NCI-H2107 (cell line): ENCODE measurements around the gene JMJD6.
"Not testable (repeated sequence)": the region's sequence is repeated elsewhere in the genome, so short reads cannot be mapped to it uniquely, and the experiment has no call there.

Source experiments
- DNase-seq: peaks from one replicate; lab custom pipeline; 2025; lab: John Stamatoyannopoulos, UW

Gene JMJD6

DNA sequence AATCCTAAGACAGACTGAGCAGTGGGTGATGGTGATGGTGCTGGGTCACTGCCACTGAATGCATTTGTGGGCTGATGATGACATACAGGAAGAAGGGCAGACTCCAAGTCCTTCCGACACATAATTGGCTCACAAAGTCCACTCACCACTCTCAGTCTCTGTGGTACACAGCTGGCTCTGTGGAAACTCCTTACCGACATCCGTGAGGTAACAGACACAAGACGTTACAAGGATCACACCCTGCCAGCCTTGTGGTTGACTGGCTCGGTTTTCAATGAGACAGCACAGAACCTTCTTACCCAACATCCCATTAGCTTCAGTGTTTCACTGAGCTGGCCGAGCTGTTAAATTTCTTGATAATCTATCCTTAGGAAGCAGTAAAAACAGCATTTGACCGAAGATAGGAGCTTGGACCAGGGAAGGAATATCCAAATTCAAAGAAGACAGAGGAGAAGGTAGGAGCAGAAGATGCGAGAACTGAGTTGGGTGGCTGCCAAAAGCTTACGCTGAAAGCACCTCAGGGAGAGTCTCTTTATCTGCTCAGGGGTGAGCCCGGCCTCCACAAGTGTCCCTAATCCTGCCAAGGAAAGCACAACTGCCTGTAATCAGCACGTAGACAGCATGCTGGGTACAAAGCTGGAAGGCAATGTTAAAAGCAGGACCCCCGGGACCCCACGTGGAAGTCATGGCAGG is 10.1 kb downstream of the JMJD6 start:
- no peak for DNase-seq

- DNase-seq, result no peak
These were observed 10.9 kb downstream of the JMJD6 start for GRCh38 chr17:76715496-76715830.

DNA sequence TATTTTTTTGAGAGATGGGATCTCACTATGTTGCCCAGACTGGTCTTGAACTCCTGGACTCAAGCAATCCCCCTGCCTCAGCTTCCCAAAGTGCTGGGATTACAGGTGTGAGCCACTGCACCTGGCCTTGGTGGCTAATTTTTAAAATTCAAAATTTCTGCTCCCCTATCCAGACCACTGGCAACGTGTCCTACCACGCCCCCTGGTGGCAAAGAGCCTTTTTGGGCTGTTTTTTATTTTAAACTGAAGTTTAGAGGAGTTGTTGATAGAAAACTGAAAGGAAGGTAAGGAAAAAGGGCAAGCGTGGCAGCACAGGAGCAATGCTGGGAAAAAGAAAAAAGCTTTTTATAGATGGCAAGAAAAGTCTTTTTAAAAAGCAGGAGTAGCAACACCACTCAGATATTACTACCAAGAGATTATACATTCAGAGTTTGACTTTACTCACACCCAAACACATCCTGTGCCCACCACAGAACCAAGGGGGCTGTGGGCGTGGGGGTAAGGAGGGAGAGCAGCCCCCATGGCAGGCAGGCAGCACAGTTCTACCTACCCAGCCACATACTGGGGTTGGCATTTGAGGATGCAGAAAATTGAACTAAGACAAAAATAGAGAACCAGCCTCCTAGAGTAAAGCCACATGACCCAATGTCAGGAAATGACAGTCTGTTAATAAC is 11.4 kb downstream of the JMJD6 start:
- no peak for DNase-seq

DNA sequence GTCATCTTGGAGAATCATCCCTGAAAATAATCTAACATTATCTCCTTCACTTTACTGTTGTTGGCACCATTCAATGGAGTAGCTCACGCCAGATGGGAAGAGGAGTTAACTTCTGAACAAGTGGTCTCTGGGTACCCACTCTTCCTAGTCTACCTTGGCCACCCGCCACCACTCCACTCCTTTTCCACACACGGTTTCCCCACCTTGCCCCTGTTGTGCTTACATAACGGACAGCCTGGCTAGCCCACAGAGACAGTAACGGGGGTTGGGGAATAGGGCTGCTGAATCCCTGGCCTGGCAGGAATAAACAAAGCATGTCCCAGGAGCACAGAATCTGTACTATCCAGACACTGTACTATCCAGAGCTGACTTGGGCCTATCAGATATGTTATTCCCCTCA is 12.1 kb downstream of the JMJD6 start:
- no peak for DNase-seq

GRCh38 chr17:76713765-76714164 is 12.6 kb downstream of the JMJD6 start:
- DNase-seq, result no peak

GRCh38 chr17:76712321-76712720 is 14.1 kb downstream of the JMJD6 start:
- DNase-seq, result not testable (repeated sequence)

- DNase-seq, result no peak
These were observed 15.4 kb downstream of the JMJD6 start, which contains the start of gene MXRA7 for GRCh38 chr17:76710863-76711611. MXRA7 (minus strand) TSS chr17:76710965; CDS start chr17:76710946, 19 bp downstream.

DNA sequence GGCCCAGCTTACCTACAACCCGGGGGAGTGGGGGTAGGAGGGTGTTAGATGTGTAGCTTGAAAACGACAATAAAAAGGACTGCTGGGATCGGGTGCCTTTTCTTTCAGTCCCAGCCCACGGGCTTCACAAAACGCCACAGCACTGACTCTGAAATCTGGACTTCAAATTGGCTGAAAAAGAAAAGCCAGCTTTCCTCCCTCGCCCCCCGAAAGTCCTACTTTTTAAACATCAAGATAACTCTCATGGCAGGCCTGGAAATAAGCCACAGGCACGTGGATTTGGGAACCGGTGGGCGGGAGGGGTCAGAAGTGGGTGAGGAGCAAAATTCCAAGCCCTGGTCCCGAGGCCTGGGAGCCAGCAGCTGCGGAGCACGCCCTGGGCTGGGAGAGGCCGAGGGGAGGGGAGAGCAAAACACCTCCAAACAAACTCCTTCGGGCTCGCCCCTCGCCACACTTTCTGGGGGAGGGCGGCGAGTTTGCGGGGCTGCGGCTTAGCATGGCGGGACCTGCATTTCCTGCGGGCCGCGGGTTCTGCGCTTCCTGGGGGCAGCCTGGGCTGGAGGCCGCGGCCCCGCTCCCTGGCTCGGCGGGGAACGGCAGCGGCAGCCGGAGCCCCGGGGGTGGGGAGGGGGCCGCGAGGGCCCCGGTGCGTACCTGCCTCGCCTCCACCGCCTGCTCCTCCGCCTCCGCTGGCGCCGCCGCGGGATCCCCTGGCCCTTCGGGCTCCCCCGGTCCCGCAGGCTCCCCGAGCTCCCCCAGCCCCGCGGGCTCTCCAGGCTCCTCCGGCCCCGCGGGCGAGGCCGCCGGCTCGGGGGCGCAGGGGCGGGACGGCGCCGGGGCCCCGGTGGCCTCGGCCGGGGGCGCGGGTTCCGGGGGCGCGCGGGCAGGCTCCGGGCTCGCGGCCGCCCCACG is 16.2 kb downstream of the JMJD6 start:
- DNase-seq, result not testable (repeated sequence)

DNA sequence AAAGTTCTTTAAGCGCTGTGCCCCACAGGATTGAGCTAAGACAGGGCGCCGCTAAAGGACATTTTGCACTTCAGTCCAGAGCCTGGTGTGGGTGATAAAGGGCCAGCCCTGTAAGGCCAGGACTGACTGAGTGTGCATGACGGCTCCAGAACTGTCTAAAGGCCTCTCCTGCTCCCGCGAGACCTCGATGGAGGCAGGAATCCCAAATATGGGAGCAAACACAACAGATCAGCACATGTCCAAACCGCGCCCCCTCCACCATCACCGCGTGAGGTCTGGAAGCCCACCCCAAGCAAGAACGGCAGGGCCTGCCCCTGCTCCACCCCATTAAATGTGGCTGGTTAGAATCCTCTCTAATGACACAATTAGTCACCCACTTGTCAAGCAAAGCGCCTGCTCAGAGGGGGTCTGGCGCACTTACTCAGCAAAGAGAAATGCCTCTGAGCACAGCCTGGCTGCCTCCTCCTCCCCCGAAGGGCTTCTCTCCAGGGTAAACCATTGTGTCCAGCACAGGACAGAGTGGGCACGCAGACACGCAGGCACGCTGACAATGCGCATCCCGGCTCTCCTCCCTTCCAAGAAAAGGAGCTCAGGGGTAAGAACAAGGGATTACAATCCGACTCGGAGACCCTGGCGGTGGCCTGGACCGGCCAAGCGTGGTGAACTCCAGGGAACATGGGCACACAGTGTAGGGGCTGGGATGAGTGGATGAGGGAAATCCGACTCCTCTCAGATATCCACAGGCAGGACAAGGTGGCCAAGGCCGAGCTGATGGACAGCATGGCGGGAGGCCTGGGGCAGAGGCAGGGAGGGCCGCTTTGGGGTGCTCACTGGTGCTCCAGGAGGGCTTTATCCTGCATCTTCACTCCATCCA is 17.1 kb downstream of the JMJD6 start:
- no peak for DNase-seq

DNA sequence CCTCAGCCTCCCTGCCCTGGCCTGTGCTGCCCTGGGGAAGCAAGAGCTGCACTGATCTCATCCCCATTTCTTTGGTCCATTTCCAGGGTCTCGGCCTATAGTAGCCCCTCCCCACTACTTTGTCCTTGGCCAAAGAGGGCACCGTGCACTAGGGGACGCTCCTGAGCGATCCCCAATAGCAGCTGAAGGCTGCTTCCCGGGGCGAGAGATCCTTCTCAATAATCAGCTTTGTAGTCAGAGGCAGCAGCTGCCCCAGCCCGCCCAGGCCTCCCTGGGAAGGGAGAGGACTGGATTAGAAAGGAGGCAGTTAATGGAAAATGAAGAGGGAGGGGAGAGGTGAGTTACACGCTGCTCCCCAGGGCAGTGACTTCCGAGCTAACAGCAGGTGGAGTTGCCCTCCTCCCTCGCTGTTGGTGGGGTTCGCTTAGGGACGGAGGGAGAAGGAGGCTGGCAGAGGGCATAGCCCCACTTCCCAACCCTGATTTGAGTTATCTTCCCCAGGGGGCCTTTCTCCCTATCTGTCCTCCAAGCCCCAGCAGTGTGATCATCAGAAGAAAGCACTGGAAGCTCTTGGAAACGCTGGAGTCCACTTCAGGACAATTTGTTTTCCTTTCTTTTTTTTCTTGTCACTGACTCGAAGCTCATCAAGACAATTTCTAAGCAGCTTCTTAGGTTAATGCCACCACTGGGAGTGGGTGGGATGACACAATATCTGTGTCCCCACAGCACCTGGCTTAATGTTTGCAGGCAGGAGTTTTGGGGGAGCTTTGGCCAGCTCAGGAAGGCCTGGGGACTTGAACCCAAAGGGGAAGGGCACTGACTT is 18.2 kb downstream of the JMJD6 start:
- DNase-seq, result no peak

DNA sequence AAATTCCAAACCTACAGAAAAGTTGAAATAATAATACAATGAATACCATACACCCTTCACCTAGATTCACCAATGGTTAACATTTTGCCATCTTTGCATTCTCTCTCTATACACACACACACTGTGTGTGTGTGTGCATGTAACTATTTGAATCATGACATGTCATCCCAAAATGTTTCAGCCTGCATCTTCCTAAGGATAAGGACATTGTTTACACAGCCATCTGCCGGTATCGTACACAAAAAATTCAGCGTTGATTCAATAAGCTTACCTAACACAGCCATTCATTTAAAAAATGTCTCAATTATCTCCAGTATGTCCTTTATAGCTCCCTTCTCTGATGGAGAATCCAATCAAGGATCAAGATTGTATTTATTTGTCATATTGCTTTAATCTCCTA is 19.6 kb downstream of the JMJD6 start:
- DNase-seq, result no peak

GRCh38 chr17:76704805-76705204 is 21.6 kb downstream of the JMJD6 start:
- no peak for DNase-seq

DNA sequence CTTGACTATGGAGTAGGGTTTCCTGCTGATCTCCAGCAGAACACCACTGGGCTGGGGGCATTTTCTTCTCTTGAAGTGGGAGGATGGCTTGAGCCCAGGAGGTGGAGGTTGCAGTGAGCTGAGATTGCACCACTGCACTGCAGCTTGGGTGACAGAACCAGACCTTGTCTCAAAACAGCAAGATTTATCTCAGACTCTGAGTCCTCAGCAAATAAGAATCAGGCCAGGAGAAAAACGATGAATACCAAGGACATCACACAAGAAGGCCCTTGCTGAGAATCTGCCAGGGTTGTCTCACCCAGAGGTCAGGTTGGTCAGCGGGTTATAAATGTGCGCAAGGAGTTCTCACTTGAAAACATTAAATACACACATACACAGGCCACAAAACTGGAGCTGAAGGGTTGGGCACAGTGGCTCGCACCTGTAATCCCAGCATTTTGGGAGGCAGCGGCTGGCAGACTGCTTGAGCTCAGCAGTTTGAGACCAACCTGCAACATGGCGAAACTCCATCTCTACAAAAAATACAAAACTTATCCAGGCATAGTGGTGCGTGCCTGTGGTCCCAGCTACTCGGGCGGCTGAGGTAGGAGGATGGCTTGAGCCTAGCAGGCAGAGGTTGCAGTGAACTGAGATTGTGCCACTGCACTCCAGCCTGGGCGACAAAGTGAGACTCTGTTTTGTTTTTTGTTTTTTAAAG is 23.3 kb downstream of the JMJD6 start:
- DNase-seq, result no peak

DNA sequence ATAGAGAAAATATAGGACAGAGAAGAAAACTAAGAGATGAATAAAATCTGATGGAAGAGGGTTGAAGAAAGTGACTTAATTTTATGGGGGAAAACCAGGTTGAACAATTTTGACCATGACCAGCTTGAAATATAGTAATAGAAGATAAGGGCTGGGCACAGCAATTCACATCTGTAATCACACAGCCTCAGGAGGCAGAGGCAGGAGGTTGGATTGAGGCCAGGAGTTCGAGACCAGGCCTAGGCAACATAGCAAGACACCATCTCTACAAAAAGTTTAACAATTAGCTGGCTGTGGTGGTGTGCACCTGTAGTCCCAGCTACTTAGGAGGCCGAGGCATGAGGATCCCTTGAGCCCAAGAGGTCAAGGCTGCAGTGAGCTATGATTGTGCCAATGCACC is 24.3 kb downstream of the JMJD6 start:
- no peak for DNase-seq

DNA sequence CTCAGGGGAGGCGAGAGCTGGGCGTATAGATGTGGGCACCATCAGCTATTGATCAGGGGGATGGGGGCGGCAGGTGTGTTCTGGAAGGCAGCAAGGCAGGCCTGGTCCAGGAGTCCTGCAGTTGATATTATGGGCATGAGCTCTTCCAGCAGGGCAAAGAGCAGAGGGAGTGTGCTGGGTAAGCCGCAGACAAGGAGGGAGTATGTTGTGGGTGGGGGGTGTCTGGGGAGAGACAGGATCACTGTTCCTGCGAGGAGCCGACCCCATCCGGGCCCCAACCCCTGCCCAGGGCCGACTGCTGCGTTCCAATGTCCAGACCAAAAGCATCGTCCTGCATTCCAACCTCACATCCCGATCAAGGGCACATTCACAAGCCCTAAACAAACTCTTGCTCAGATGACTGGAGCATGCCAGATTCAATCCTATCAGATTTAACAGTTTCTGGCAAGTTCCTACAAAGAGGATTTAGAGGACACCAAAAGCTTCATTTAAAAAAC is 24.9 kb downstream of the JMJD6 start:
- DNase-seq, result no peak

- DNase-seq, result no peak
These were observed 25.6 kb downstream of the JMJD6 start for GRCh38 chr17:76700617-76701470.

DNA sequence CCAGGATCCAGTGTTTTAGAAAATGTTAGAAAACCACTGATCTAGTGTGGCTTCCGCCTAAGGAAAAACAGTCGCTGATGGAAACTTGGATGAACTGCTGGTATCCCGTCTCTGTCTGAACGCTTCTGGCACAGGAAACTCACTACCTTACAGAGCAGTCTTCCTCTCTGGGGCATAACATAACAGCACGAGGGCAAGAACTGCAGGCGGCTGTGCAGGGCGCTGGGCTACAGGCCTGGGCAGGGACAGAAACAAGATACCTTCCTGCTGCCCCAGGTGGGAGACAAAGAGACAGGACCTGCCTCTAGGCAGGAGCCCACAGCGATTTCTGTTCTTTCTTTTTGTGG is 26.2 kb downstream of the JMJD6 start:
- no peak for DNase-seq

GRCh38 chr17:76698466-76698977 is 27.9 kb downstream of the JMJD6 start:
- DNase-seq, result not testable (repeated sequence)
